A673 (cell line): ENCODE results near the gene PDE4B.

Experiments used
- CTCF ChIP-seq: fragments of 300-800, 200-600 bp; sonication (generic); conservative IDR thresholded peaks from 2 replicates; pipeline ENCODE4 v1.5.1; 2017; ENCODE audit warnings: low read depth, mild to moderate bottlenecking, antibody characterized with exemption, low read length, moderate library complexity, mixed read lengths
- EZH2 ChIP-seq: fragments of 200-600 bp; sonication (generic); IDR thresholded peaks from 2 replicates; pipeline ENCODE4 v1.6.1; 2017; ENCODE audit warnings: borderline replicate concordance, low read depth, mild to moderate bottlenecking, mixed read lengths, antibody characterized with exemption, low read length; ENCODE audit not compliant: poor library complexity, severe bottlenecking

DNA sequence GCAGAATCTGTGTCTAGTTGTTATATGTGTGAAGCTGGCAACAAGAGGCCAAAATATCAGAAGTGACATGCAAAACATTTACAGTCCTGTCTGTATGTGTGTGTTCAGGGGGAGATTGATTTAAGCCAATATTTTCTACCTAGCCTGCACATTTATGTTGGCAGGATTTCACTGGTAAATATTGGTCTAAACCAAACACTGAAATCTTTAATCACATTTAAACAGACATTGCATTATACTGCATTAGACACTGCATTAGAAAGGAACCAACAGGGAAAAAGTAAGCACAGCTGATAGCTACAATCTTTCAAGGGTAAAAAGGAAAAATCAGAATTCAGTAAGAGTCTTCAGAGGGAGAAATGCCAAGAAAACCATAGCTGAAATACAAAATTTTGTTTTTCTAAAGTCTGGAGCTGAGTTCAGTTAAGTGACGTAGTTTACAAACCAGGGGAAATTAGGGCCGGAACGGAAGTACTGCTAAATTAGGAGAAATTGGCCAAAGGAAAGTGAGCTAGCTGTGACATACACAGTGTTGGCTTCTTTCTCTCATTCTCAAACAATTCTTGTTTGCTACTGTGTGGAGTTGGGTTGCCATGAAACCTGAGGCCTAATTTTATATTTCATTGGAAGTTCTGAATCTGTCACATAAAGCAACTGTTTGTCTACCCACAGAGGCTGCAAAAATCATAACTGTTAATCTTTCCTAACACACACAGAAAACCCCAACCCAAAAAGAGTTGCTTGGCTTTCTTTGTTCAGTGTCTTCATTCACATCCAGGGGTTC lies 524.0 kb downstream of the PDE4B start:
- TF ChIP-seq CTCF (no peak), EZH2 (no peak)
